HG03469 (cell line): ENCODE results near the gene OSBPL10.
"Not testable (repeated sequence)": the region's sequence is repeated elsewhere in the genome, so short reads cannot be mapped to it uniquely, and the experiment has no call there.

Experiments used
- ATAC-seq: cut with Tn5 transposase; IDR thresholded peaks from one replicate; pipeline ENCODE4 v1.9.1; 2021; ENCODE audit warnings: mild to moderate bottlenecking, moderate library complexity, moderate number of reproducible peaks; ENCODE audit not compliant: unreplicated experiment

Gene OSBPL10

DNA sequence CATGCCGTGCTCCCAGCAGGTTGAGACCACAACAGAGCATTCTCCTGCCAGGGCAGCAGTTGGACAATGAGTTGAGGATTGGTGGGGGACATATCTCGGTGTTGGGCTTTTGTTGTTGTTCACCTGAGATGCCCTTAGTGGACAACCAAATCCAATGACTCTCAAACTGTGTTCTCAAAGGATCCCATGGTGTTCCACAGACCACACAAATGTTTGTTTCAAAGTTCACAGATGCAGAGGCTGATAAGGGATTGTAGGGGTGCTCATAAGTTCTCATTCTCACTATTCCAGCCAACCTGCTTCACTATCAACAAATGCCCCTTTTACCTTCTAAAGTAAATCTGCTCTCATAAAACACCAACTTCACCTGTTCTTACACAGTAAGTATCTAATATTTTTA, 159.9 kb downstream of the OSBPL10 start:
- ATAC-seq: no peak

DNA sequence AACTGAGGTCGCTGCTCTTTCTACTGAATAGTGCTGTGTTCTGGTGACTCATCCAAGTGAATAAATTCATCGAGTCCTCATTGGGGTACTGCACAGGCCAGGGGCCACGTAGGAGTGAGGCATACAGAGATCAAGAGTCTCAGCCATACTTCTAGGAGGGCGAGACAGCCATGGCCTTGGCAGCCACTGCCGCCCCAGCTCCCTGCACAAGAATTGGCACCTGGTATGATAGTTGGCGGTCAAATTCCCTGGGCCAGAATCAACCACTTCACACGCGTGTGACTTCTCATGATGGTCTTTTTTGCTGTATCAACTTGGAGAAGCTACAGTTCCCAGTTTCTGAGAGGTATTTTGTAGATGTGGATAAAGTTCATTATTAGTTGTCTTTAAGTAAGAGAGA, 161.6 kb downstream of the OSBPL10 start:
- no peak for ATAC-seq

DNA sequence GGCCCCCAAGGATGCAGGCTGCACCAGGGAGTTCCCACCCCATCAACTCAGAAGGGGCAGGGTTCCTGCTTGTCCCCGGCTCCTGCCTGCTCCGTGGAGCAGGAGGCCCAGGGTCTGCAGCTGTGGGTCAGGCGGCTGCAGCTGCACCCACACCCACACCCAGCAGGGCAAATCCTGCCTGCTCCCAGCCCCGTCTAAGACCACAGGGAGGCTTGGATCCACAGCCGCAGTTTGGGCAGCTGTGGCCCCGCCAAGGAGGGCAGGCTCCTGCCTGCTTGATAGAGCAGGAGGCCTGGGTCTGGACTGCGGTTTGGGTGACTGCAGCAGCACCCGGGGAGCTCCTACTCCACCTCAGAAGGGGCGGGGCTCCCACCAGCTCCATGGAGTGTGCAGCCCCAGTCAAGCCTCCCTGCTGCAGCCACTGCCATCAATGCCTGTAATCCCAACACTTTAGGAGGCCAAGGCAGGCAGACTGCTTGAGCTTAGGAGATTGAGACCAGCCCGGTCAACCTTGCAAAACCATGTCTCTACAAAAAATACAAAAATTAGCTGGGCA, 163.6 kb downstream of the OSBPL10 start:
- no peak for ATAC-seq

DNA sequence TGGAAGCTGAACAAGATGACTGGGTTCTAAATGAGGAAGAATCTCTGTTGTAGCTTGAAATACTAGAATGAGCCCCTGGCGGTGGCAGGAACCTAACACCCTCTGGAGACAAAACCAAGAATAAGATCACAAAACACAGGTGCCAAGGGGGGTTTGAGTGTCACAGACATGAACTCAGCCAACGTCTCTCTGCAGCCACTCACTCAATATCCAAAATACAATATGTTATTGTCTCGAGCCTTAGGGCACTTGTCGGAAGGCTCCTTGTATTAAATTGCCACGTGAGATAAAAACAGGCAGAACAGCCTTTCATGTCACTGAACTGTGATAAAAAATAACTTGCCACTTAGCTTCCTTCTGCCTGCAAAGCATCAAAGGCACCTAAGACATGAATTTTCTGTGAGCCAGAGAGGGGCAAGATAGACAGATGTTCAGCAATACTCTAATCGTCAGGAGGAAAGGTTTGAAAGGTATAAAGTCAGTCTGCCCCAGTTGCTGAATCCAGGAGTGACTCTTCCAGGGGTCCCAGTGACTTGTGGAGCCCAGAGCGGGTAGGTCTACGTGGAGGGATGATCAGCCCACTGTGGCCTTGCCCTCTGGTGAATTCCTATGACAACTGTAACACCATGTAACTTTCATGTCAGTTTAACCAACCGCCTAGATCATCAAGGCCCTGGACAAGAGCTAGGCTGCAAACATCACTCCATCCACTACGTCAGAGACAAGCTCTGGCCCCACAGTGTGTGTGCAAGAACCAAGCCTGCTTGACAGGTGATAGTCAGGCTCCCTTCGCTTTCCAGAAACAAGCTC, 165.2 kb downstream of the OSBPL10 start:
- no peak for ATAC-seq

DNA sequence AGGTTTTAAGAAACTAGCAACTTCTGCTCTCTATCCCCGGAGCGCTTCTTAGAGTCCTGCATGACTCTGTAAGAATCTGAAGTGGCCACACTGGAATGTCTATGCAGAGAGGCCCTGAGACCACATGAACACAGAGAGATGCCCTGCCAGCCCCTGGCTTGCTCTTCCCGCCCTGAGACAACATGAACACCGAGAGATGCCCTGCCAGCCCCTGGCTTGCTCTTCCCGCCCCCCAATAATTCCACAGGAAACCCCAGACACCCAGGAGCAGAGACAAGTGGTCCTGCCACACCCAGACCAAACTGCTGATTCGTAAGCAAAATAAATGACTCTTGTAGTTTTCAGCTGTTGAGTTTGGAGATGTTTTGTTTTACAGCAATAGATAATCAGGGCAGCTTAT, 166.1 kb downstream of the OSBPL10 start:
- ATAC-seq: no peak

DNA sequence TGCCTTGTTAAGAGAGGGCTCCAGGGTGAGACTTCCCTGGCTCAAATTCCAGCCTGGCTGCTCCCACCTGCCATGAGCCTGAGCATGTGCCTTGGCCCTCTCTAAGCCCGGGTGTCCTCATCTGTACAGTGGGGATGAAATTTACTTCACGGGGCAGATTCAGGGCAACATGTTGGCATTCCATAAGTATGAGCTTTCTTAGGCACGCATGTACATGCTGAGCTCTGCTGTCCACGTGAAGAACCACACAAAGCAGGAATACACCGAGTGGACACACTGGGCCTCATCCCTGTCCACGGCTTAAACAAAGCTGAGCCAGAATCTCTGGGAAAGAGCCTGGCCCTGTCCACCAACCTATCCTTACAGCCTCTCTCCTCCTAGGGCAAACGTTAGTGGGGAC, 167.4 kb downstream of the OSBPL10 start:
- ATAC-seq: no peak

DNA sequence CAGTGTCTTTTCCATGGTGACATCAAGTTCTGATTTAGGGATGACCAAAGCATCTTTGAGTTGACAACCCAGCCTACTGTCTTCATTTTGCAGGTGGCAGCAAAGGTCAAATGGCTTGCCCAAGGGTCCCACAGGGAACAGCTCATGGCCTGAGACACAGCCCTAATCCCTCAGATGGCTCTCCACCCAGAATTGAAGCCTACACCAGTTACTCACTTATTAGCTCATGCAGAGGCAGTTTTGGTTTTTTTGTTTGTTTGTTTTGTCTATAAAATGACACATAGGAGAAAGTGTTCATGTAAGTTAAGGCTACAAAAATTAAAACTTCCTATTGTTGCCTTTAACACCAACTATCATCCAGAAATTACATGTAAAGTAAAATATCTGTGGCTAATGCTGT, 167.9 kb downstream of the OSBPL10 start:
- no peak for ATAC-seq

DNA sequence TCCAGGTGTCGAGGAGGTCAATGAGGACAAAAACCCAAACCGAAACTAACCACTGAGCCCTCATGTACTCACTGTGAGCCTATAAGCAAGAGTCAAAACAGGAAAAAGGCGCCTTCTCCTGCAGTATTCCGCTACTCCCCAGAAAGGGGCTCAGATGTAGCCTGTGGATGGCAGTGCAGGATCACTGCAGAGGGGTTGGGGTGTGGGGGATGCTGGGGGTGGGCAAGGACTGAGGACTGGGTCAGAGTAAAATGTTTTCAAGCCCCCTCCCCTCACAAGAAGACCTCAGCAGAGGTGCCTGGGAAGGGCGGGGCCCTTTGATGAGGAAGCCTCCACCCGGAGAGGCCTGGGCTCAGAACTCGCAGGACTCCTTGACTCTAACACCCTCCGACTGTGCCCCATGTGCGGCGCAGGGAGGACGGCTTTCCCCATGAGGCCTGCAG, 170.1 kb downstream of the OSBPL10 start:
- ATAC-seq: no peak

DNA sequence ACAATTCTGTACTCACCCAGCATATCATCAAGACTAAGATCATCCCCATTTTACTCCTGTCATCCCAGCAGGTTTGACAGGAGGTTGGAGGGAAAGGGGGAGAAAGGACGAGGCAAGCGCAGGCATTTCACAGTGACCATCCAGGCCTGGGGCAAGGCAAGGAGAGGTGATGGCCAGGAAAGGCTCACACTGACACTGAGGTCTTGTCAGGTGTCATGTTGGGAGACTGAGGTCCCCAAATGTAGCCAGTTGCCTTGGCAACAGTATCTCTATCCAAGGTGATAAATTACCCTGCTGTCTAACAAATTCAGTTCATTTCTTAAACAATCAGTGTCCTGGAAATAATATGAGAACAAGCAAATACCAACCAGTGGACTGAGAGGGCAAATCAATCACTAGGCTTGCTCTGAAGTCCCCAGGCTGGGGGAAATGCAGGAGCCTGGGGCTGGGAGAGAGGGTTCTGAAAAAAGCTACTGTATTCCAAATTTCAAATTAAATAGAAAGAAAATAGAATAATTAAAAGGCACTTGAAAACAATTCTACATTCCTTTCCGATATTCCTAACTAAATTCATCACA, 172.8 kb downstream of the OSBPL10 start:
- no peak for ATAC-seq

DNA sequence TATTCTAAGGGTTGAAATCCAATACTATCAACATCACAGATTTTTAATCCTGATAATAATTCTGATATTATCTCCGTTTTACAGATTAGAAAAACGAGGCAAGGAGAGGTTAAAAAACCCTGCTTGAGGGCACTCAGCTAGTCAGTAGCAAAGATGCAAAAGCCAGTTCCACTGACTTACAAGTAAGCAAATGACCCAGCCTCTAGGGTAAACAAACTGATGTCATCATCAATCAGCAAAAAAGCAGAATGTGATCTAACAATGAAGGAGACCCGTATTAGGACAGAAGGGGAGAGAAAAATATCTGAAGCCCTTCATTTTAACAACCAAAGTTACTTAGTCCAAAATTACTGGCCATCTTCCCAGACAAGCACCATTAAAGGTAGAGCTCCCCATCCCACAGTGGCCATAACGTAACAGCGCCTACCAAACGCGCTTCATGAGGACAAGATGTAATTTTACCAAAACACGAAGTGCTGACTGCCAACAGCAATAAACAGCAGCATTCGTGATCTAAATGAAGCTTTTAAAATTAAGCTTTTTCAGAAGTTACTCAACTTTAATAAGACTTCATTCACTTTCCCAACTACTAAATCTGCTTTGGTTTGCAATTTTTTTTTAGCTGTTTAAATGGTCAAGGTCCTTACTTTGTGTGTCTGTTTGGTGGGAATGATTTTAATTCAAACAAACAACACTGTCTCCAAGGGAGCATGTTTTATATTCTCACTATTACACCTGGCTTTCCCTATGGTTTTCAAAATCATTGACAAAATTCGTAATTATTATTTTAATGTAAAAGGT, 176.6 kb downstream of the OSBPL10 start:
- no peak for ATAC-seq

DNA sequence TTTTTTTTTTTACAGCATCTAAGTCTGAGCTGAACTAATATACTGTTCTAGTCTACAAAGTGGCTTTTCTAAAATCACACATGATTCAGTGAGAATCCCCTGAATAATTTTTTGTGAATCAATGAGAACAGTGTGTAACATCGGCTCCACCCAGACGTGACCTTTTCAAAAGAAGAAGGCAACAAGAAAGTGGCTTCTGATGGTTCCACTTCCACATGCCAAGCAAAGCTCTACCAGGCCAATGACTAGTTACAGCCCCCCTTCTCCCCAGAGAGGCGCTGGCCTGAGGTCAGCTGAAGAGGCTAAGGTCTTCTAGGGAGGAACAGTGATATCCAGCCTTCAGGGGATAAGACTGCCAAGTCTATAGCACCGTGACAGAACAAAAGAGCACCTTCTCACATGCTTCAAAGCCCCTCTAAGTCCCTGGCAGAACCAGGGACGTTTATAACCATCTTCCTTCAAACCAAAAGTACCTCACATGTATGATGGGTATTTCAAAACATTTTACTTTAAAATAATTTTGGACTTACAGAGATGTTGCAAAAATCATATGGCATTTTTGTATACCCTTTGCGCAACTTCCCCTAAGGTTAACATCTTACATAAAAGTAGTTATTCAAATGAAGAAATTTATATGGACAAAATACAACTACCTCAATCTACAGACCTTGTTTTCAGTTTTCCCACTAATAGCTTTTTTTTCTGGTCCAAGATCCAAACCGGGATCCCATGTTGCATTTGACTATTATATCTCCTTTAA, 177.9 kb downstream of the OSBPL10 start:
- no peak for ATAC-seq

DNA sequence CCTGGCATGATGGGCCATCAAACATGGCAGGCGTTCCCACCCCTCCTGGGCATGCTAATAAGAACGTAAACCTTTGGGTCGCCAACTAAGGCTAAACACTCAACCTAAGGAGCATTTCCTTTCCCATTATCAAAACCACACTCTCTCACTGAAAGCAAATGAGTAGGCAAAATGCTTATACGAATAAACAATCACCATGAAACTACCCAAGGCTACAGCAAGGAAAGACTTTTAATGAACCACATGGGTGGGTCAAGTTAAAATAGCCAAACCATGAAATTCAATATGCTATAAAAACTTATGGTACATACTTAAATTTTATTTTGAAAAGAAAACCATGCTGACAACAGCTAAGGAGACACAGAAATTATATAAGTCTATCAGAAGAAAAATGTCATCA, 180.6 kb downstream of the OSBPL10 start:
- no peak for ATAC-seq

DNA sequence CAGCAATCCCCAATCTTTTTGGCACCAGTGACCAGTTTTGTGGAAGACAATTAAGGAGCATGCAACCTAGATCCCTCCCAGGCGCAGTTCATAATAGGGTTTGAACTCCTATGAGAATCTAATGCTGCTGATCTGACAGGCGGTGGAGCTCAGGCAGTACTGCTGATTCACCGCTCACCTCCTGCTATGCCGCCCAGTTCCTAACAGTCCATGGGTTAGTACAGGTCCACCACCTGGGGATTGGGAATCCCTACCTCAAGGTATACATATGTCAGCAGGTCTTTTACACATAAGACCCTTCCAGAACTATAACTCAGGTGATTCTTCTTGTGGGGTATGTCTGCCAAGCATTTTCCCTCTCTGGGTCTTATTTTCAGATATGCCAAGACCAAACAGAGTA, 182.2 kb downstream of the OSBPL10 start:
- ATAC-seq: no peak

DNA sequence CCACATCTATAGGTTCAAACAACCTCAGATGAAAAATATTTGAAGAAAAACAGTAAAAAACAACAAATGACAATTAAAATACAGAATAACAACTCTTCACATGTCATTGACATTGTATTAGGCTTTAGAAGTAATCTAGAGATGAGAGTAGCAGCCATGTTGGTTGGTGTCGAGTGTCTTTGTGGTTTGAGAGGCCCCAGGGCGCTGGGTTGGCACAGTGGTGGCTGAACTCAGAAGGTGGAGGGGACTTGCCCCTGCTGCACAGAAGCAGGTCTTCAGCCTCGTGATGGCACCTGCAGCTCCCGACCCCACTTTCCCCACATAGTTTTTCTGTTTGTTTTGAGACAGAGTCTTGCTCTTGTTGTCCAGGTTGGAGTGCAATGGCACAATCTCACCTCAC, 187.2 kb downstream of the OSBPL10 start:
- no peak for ATAC-seq

DNA sequence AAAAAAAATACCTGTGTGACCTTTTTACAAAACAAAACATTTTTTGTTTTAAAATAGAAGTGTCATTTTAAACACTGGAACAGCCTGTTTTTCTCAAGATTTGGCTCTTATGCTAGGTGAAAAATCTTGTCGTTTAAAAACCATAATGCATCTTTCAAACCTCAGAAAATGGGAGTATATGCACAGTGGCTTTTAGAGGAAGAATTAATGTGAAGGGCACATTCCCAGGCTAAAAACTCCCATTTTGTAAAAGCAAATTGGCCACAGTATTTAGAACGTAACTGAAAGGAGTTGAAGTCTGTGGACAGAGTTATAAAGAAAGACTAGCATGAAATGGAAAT, 190.0 kb downstream of the OSBPL10 start:
- ATAC-seq: no peak

DNA sequence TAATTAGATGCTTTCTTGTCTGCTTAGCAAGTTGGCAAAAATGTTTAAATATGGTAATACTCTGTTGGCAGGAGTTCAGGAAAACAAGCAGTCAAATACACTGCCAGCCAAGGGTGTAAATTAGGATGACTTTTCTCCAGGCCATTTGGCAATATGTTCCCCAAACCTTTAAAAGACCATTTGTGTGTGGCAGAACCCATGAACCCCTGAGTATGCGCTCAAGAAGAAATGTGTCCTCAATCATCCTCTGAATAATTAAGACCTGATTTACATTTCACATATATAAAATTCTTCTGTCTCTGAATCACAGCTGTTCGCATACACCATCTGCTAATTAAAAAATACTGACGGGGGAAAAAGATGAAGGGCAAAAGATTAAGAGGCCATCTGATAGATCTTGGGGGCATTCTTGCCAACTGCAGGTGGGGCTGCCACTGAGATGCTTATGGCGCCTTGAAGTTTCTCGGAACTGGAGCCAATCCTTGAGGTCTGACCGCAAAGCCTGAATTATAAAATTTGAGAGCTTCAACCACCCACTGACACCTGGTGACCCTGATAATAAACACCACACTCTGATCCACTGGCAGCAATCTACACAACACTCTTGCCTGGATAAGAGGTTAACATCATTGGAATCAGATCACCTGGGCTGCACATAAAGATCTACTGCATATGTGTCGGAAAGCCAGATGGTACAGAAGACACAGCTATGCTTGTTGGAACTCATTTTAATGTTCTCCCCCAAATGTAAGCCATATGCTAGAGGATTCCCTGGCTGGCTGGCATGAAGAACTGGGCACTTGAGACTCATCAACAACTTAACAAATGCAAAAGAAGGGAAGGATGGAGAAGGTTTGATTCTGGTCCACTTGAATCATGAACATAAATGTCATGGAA, 190.6 kb downstream of the OSBPL10 start:
- ATAC-seq: no peak

DNA sequence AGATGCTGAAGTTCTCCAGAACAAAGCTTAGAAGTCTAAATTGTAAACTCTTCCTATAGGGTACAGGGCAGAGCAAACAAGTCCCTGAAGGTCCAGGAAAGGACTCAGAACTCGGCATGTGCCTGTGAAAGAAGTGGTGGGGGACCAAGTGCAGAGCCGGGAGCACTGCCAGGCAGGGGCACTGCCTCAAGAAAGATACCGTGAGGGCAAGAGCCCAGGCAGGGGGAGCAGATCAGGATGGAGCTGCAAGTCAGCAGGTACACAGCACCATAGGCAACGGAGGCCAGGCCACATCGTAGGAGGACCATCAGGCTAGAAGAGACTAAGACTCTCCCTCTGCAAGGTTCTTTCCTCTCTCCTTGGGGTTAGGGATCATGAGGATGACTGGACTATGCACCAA, 191.6 kb downstream of the OSBPL10 start:
- no peak for ATAC-seq

DNA sequence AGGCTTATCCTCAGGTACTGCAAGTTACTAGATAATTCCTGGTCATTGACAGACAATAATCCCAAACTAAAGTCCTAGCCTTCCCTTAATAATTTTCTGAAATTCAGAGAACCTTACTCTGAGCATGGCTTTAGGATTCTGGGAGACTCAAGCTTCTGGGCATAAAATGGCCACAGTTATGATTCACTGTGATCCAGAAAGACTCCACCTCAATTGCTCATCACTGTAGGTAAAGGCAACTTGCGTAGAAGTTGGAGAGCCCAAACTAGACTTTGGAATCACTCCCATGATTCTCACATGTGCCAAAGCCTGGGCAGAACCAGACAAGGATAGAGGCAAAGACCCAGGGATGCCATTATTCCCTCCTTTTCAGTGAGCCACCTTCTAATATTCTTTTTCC, 195.3 kb downstream of the OSBPL10 start:
- ATAC-seq: no peak

DNA sequence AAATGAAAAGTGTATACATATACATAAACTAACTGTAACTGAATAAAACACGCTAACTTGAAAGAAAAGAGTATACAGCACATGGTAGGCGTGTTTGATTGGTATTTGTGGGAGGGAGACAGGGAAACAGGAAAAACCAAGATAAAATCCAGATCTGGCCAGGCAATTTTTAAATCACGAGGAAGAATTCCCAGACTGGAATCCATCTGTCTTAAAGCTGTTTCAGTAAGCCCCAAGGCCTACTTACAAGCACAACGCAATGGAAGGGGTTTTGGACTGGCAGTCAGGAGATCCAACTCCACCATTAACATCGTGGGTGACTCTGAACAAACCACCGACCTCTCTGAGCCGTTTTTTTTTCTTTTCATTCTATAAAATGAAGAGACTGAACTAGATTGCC, 195.8 kb downstream of the OSBPL10 start:
- no peak for ATAC-seq

DNA sequence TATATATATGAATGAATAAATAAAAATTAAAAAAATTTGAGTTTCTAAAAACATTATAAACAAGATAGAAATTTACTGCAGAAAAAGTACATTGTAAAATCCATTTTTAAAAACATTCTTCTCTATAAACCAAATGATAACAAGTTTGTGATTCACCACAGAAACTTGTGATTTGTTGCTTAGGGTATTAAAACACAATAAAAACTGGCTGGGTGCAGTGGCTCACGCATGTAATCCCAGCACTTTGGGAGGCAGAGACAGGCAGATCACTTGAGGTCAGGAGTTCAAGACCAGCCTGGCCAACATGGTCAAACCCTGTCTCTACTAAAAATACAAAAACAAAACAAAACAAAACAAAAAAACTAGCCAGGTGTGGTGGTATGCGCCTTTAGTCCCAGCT, 197.2 kb downstream of the OSBPL10 start:
- ATAC-seq: not testable (repeated sequence)
